Aorta (tissue), 5 donors: ENCODE results near the gene PPP1R9B. TPM values are rescaled to one million over a fixed set of nuclear protein-coding genes. Genes with fewer than 3 reads are reported as not detected.

Experiments used
- ATAC-seq: fragments of 200-7000 bp; cut with Tn5 transposase; one replicate; pipeline ENCODE4 v1.9.1; 2022; ENCODE audit warnings: moderate library complexity; ENCODE audit not compliant: low FRiP score
- DNase-seq, 2 donors: peaks; one replicate each; pipeline ENCODE4 v3.0.0-alpha.2; 2020
- H3K27ac ChIP-seq, 2 donors: one replicate each; pipeline ENCODE4 v1.5.1; 2013; ENCODE audit warnings: low read length in 2 of 2, mild to moderate bottlenecking in 2 of 2, moderate library complexity in 2 of 2, control low read depth in 1 of 2, inconsistent platforms in 1 of 2, low read depth in 1 of 2
- H3K27me3 ChIP-seq, 2 donors: one replicate each; pipeline ENCODE4 v1.6.1; 2013; ENCODE audit warnings: control low read depth in 1 of 2, low read length in 1 of 2, mild to moderate bottlenecking in 1 of 2, moderate library complexity in 1 of 2; ENCODE audit not compliant: insufficient read depth in 2 of 2, control insufficient read depth in 1 of 2
- H3K36me3 ChIP-seq, 2 donors: one replicate each; pipeline ENCODE4 v1.6.1; 2013; ENCODE audit warnings: control low read depth in 1 of 2, low read length in 1 of 2, mild to moderate bottlenecking in 1 of 2; ENCODE audit not compliant: insufficient read depth in 2 of 2, control insufficient read depth in 1 of 2
- H3K4me1 ChIP-seq, 2 donors: one replicate each; pipeline ENCODE4 v1.6.1; 2013; ENCODE audit warnings: low read length in 2 of 2, control low read depth in 1 of 2, mild to moderate bottlenecking in 1 of 2, moderate library complexity in 1 of 2; ENCODE audit not compliant: insufficient read depth in 2 of 2, control insufficient read depth in 1 of 2
- H3K4me3 ChIP-seq, 2 donors: one replicate each; pipeline ENCODE4 v1.5.1; 2013; ENCODE audit warnings: low read length in 2 of 2, control low read depth in 1 of 2, mild to moderate bottlenecking in 1 of 2
- H3K9me3 ChIP-seq: one replicate; pipeline ENCODE4 v1.6.1; 2013; ENCODE audit warnings: mild to moderate bottlenecking, low read length; ENCODE audit not compliant: control insufficient read depth
- WGBS, 2 donors: extraction: QIAGEN DNeasy Blood & Tissue Kit; methylation state at CpG; one replicate each; pipeline ENCODE4 v1.1.7; 2013; 5-methylcytosine and 5-hydroxymethylcytosine counted together
- intact Hi-C, 2 donors: fragments of 100-400 bp; cut with DNase I; formaldehyde crosslinking; loops; one replicate each; pipeline versions ENCODE4 v1.14.2 to v1.15.0; 2022
- polyA plus RNA-seq, 2 donors: library from polyadenylated mRNA; stranded (reverse); fragments of 200-250 nt; gene quantifications; one replicate each; pipeline ENCODE4 v1.2.3, GENCODE V29; 2013
- total RNA-seq, 2 donors: library from RNA; stranded (reverse); fragmentation: NEBNext Ultra II Directional; extraction: Animal tissue kit (Norgen Biotek cat#: 25700); gene quantifications; one replicate each; pipeline ENCODE4 v1.2.1, GENCODE V29; 2021
- donor health status: healthy with polysubstance abuse.
- donor health status: Bipolar disorder and iron deficiency.
- donor health status: DM: no; HTN: no; CAD: no.
- donor health status: DM: no; HTN: no; CAD: no.
- donor health status: DM: yes; HTN: yes; CAD: no.

The PPP1R9B gene
- total and polyA plus RNA-seq, 4 donors: 20.3 to 99.0 (median 45.2) TPM

GRCh38 chr17:50189550-50190292 is 39.2 kb upstream of the PPP1R9B start:
- Histone ChIP-seq H3K4me3 (no peak overlapping the region), H3K27ac (peak overlapping the region in 1 of 2 donors; percentile 2), H3K9me3 (no peaks in the 10 kb centered on the region), H3K4me1 (no peaks in the 10 kb centered on the region), H3K27me3 (no peaks in the 10 kb centered on the region), H3K36me3 (peaks cover 0 to 7% of the 10 kb centered on the region in 2 donors)
- intact Hi-C loops: loop anchor here in 1 of 2 donors (10.0 kb wide), 1 partner anchor 45 kb away; no protein-coding TSS in a partner anchor
- 46 to 52% methylated on average over 17 to 20 of the region's 20 CpGs for WGBS, 2 donors
- DNase-seq (no peak), ATAC-seq (no peak)

GRCh38 chr17:50188921-50189549 is 38.6 kb upstream of the PPP1R9B start:
- no peak for ATAC-seq
- Histone ChIP-seq H3K4me1 (no peaks in the 10 kb centered on the region), H3K4me3 (no peak overlapping the region), H3K27ac (peak overlapping the region in 1 of 2 donors; percentile 47), H3K9me3 (no peaks in the 10 kb centered on the region), H3K27me3 (no peaks in the 10 kb centered on the region), H3K36me3 (peaks cover 0 to 7% of the 10 kb centered on the region in 2 donors)
- no peak for DNase-seq
- intact Hi-C loops: no loop called here
- 59 to 60% methylated on average over 10 to 11 of the region's 11 CpGs for WGBS, 2 donors

- DNase-seq (no peak), ATAC-seq (no peak)
- intact Hi-C loops: no loop called here
- 41 to 46% methylated on average over 13 of the region's 13 CpGs for WGBS, 2 donors
- Histone ChIP-seq H3K9me3 (no peaks in the 10 kb centered on the region), H3K27me3 (no peaks in the 10 kb centered on the region), H3K4me1 (no peaks in the 10 kb centered on the region), H3K4me3 (no peak overlapping the region), H3K27ac (peak overlapping the region in 1 of 2 donors; percentile 47), H3K36me3 (peaks cover 0 to 7% of the 10 kb centered on the region in 2 donors)
These were observed 38.0 kb upstream of the PPP1R9B start for GRCh38 chr17:50188531-50188920.

- H3K4me3 ChIP-seq: no peak overlapping the region
- no peak for ATAC-seq
- no peaks in the 10 kb centered on the region for H3K9me3 ChIP-seq
- no peaks in the 10 kb centered on the region for H3K4me1 ChIP-seq
- no peaks in the 10 kb centered on the region for H3K27me3 ChIP-seq
- peaks cover 0 to 7% of the 10 kb centered on the region in 2 donors for H3K36me3 ChIP-seq
- 54 to 55% methylated on average over 17 of the region's 17 CpGs for WGBS, 2 donors
- intact Hi-C loops: no loop called here
- no peak for DNase-seq
- no peak overlapping the region for H3K27ac ChIP-seq
These were observed 37.5 kb upstream of the PPP1R9B start for GRCh38 chr17:50187751-50188530.

- DNase-seq (no peak), ATAC-seq (no peak)
- Histone ChIP-seq H3K27me3 (no peaks in the 10 kb centered on the region), H3K9me3 (no peaks in the 10 kb centered on the region), H3K36me3 (peaks cover 0 to 4% of the 10 kb centered on the region in 2 donors), H3K27ac (peak overlapping the region in 1 of 2 donors; percentile 14), H3K4me1 (no peaks in the 10 kb centered on the region), H3K4me3 (no peak overlapping the region)
- 28 to 37% methylated on average over 4 of the region's 4 CpGs for WGBS, 2 donors
- intact Hi-C loops: no loop called here
These were observed 36.9 kb upstream of the PPP1R9B start for GRCh38 chr17:50187394-50187725.

GRCh38 chr17:50186661-50187393 is 36.4 kb upstream of the PPP1R9B start:
- peaks cover 0 to 4% of the 10 kb centered on the region in 2 donors for H3K36me3 ChIP-seq

GRCh38 chr17:50185631-50186471 is 35.4 kb upstream of the PPP1R9B start:
- Histone ChIP-seq H3K4me3 (no peak overlapping the region), H3K36me3 (peaks cover 0 to 4% of the 10 kb centered on the region in 2 donors), H3K27me3 (no peaks in the 10 kb centered on the region), H3K27ac (peak overlapping the region in 1 of 2 donors; percentile 1), H3K4me1 (no peaks in the 10 kb centered on the region), H3K9me3 (no peaks in the 10 kb centered on the region)
- intact Hi-C loops: no loop called here
- DNase-seq (no peak), ATAC-seq (no peak)
- 55 to 58% methylated on average over 30 to 31 of the region's 31 CpGs for WGBS, 2 donors

More at GRCh38 chr17:50186661-50187393, 36.4 kb upstream of the PPP1R9B start:
- intact Hi-C loops: no loop called here
- ATAC-seq (no peak), DNase-seq (no peak)
- Histone ChIP-seq H3K4me3 (no peak overlapping the region), H3K27ac (peak overlapping the region in 1 of 2 donors; percentile 22), H3K9me3 (no peaks in the 10 kb centered on the region), H3K4me1 (no peaks in the 10 kb centered on the region), H3K27me3 (no peaks in the 10 kb centered on the region)
- 51 to 54% methylated on average over 23 to 24 of the region's 24 CpGs for WGBS, 2 donors
